Measurements from ENCODE around the gene B4GALT2.

The B4GALT2 gene

DNA sequence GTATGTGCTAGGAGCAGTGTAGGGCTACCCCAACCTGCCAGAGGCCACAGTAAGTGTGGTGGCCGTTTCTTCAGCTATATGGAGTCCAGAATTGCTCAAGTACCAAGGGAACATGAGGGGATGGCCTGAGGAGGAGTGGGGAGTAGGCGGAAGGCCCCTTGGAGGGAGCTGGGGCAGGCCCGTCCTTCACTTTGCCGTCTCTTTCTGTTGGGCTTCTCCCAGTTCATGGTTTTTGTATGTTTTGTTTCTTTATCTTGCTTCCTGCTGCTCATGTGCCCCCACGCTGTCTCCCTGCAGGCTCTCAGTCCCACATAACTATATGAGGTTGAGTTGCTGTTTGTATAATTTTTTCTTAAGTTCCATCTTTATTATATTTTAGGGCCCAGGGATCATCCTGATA, 15.1 kb upstream of the B4GALT2 start:
- in situ Hi-C loops (cut with MboI; ENCODE audit: low pct_unique_long_range_greater_than_20kb, low sequenced_read_pairs) = no loop called here
- no peak for DNase-seq

DNA sequence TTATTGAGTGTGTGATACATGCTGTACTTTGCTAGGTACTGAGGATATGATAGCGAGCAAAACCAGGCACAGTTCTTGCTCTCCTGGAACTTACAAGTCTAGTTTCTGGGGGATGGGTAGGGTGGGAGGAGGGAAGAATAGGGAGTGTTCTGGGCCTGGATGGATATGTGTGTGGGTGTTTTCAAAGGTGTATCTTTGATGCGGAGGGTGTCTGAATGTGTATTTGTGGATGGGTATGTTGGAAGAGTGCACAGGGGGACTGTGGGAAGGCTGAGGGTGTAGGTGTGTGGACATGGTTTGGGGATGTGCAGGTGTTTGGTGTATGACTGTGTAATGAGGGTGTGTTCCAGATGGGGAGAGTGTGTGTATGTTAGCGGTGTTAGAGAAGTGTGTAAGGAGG, 13.7 kb upstream of the B4GALT2 start:
- DNase-seq = no peak
- in situ Hi-C loops (cut with MboI; ENCODE audit: low pct_unique_long_range_greater_than_20kb, low sequenced_read_pairs) = no loop called here

DNA sequence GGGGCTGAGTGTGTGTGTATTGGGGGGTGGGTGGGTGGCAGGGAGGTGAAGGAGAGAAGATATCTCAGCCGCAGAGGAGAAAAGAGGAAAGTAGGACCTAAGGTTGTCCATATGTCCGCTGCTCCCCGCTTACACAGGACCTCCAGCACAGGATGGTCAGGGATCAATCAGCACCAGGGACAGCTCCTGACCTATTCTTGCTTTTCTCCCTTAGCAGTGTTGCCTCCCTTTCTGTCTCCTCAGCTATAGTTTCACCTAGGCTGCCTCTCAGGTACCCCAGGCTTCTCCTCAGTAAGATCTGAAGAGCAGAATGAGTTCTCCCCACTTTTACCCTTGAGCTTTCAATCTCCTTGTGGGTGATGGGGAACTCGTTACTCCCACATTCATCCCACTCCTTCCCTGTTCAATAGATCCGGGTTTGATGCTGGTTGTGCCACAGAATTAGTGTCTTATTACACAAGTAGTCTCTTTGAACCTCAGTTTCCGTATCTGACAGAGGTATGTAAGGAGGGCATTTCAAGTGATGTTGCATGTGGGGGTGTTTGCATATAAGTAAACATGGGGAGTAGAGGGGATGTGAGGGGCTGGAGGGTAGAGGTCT, 10.6 kb upstream of the B4GALT2 start:
- DNase-seq = no peak
- in situ Hi-C loops (cut with MboI; ENCODE audit: low pct_unique_long_range_greater_than_20kb, low sequenced_read_pairs) = no loop called here

- in situ Hi-C loops (cut with MboI; ENCODE audit: low pct_unique_long_range_greater_than_20kb, low sequenced_read_pairs) = no loop called here
- DNase-seq = no peak
These were observed 9.6 kb upstream of the B4GALT2 start for GRCh38 chr1:43969416-43969745.

GRCh38 chr1:43969746-43970466, 9.1 kb upstream of the B4GALT2 start, which contains the start of gene DPH2:
Gene DPH2, plus strand, starts transcription at chr1:43970010. Its CDS starts 166 bp downstream, at chr1:43970176.
- in situ Hi-C loops (cut with MboI; ENCODE audit: low pct_unique_long_range_greater_than_20kb, low sequenced_read_pairs) = no loop called here
- DNase-seq = peak; percentile 95

- in situ Hi-C loops (cut with MboI; ENCODE audit: low pct_unique_long_range_greater_than_20kb, low sequenced_read_pairs) = no loop called here
These were observed 8.5 kb upstream of the B4GALT2 start for GRCh38 chr1:43970502-43970901.

DNA sequence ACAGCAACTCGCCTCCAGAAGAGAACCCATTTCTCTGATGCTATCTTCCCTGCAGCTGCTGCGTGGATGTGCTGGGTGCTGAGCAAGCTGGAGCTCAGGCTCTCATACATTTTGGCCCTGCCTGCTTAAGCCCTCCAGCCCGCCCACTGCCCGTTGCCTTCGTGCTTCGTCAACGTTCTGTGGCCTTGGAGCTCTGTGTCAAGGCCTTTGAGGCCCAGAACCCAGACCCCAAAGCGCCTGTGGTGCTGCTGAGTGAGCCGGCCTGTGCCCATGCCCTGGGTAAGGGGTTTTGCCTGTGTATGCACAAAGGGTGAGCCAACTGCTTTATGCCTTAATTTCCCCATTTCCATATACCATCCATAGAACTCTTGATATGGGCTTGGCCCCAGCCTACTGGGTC, 8.1 kb upstream of the B4GALT2 start:
- no peak for DNase-seq
- in situ Hi-C loops (cut with MboI; ENCODE audit: low pct_unique_long_range_greater_than_20kb, low sequenced_read_pairs) = no loop called here

More at GRCh38 chr1:43970502-43970901, 8.5 kb upstream of the B4GALT2 start:
- DNase-seq = no peak

GRCh38 chr1:43971336-43971980, 7.6 kb upstream of the B4GALT2 start:
- DNase-seq = no peak
- in situ Hi-C loops (cut with MboI; ENCODE audit: low pct_unique_long_range_greater_than_20kb, low sequenced_read_pairs) = no loop called here

GRCh38 chr1:43973981-43974442, 5.0 kb upstream of the B4GALT2 start:
- no peak for DNase-seq
- in situ Hi-C loops (cut with MboI; ENCODE audit: low pct_unique_long_range_greater_than_20kb, low sequenced_read_pairs) = no loop called here

- in situ Hi-C loops (cut with MboI; ENCODE audit: low pct_unique_long_range_greater_than_20kb, low sequenced_read_pairs) = no loop called here
- DNase-seq = peak; percentile 93
These were observed 4.4 kb upstream of the B4GALT2 start, which contains the start of gene ATP6V0B for GRCh38 chr1:43974443-43975248. Gene ATP6V0B, plus strand, starts transcription at chr1:43974960. Its CDS starts 81 bp downstream, at chr1:43975041.

DNA sequence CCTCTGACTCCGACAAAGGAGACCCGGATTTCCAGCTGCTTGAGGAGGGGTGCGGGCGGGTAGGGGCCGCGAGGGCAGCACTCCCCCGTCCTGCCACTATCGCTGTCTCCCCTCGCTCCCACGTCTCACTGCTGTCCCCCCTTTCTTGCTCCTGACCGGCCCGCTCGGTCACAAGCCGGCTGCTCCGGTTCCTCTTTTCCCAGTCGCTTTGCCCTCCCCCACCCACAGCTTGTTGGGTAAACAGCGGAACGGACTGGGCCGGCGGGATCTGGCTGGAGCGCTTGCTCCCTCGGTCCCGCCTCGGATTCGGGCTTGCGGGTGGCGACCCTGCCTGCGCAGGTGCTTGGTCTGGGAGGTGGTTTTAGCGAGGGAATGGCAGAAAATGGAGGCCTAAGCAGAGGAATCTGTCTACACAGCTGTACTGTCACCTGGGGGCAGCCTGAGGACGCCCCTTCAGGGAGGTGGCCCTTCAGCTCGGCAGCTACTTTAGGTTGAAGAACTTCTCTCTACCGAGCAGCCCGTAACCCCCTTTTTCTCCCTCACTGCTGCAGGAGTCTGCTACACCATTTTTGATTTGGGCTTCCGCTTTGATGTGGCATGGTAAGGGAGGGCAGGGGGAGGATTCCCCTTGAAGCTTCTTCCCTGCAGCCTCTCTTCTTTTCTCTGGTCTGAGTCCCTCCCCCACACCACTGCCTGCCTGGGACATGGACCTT, 3.6 kb upstream of the B4GALT2 start:
- DNase-seq = peak; percentile 77
- in situ Hi-C loops (cut with MboI; ENCODE audit: low pct_unique_long_range_greater_than_20kb, low sequenced_read_pairs) = no loop called here

DNA sequence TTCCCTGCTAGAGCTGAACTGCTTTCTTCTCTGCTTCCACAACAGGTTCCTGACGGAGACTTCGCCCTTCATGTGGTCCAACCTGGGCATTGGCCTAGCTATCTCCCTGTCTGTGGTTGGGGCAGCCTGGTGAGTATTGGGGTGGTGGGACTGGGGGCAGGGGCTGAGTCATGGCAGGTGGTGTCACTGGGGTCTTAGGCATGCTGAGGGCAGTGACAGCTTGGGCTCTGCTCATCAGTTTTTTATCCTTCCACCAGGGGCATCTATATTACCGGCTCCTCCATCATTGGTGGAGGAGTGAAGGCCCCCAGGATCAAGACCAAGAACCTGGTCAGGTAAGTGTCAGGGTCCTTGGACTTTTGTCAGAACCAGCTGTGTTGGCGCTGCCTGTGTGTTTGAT, 3.0 kb upstream of the B4GALT2 start:
- in situ Hi-C loops (cut with MboI; ENCODE audit: low pct_unique_long_range_greater_than_20kb, low sequenced_read_pairs) = no loop called here
- DNase-seq = peak; percentile 21

GRCh38 chr1:43976890-43977289, 2.1 kb upstream of the B4GALT2 start:
- no peak for DNase-seq
- in situ Hi-C loops (cut with MboI; ENCODE audit: low pct_unique_long_range_greater_than_20kb, low sequenced_read_pairs) = no loop called here

DNA sequence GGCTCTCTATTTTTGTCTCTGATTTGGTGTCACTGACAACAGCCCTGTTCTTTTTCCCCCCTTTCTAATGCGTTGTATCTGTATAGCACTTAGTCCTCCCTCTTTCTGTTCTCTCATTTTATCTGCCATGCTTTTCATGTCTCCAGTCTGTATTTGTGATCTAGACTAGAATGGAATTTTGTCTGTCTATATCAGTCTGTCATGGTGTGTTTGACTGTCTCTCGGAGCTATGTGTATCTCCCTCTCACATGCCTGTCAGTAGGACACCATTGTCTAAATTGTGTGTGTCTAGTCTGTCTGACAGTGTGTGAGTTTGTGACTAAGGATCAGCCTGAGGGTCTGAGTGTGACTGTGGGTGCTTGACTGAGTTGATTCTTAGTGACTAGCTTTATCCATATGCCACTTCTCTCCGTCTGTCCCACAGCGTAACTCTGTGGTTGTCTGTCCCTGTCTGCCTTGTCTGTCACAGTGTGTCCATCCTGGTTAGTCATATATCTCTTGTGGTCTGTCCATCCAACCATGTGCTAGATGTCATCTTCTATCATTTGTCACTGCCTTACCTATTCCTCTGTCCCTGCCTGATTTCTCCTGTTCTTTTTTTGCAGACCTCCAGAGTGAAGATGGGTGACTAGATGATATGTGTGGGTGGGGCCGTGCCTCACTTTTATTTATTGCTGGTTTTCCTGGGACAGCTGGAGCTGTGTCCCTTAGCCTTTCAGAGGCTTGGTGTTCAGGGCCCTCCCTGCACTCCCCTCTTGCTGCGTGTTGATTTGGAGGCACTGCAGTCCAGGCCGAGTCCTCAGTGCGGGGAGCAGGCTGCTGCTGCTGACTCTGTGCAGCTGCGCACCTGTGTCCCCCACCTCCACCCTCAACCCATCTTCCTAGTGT, 1.4 kb upstream of the B4GALT2 start:
- in situ Hi-C loops (cut with MboI; ENCODE audit: low pct_unique_long_range_greater_than_20kb, low sequenced_read_pairs) = no loop called here
- no peak for DNase-seq

- in situ Hi-C loops (cut with MboI; ENCODE audit: low pct_unique_long_range_greater_than_20kb, low sequenced_read_pairs) = no loop called here
These were observed 803 bp upstream of the B4GALT2 start for GRCh38 chr1:43978264-43978550.

GRCh38 chr1:43979261-43979527, 184 bp downstream of the B4GALT2 start:
- in situ Hi-C loops (cut with MboI; ENCODE audit: low pct_unique_long_range_greater_than_20kb, low sequenced_read_pairs) = no loop called here

More at GRCh38 chr1:43978264-43978550, 803 bp upstream of the B4GALT2 start:
- no peak for DNase-seq

DNA sequence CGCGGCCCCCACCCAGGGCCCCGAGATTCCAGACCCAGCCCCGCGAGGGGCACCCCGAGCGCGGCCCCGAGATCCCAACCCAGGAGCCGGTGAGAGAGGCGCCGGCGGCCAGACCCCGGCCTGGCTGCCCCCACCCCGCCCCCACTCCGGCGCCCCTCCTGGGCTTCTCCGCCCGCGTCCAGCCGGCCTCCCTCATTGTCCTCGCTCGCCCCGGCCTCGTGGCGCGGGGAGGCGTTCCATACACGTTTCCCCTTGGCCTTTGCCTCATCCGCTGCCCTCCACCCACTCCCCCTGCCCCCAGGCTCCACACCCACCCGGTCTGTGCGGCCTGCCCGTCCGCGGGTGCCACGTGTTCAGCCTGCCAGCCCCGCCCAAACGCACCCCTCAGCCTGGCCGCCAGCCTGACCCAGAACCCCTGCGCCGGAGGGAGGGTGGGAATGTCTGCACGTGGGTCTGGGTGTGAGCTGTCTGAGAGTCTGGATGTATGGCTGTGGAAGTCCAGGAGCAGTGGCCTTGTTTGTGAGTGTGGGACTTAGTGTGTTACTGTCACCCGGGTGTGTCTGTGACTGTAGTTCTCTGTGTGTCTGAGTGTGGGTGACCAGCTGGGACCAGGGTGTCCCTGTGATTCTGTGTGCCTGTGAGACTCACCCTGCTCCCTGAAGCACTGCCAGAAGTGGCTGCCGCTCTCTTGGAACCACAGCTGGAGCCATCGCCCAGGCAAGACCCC, 681 bp downstream of the B4GALT2 start:
- in situ Hi-C loops (cut with MboI; ENCODE audit: low pct_unique_long_range_greater_than_20kb, low sequenced_read_pairs) = no loop called here
- DNase-seq = peak; percentile 38

More at GRCh38 chr1:43979261-43979527, 184 bp downstream of the B4GALT2 start:
- DNase-seq = no peak
